Erythroblast (primary cell): ENCODE measurements around the gene HDAC3.
"Not testable (repeated sequence)": the region's sequence is repeated elsewhere in the genome, so short reads cannot be mapped to it uniquely, and the experiment has no call there.

Source experiments
- DNase-seq, 2 experiments: peaks; one replicate each; lab custom pipeline; 2025; lab: John Stamatoyannopoulos, UW
- GATA1 ChIP-seq: IDR thresholded peaks from 2 replicates; pipeline ENCODE4 v1.6.1; 2011; ENCODE audit warnings: low read depth, mild to moderate bottlenecking, control low read depth, low read length, moderate library complexity
- POLR2A ChIP-seq: IDR thresholded peaks from 2 replicates; pipeline ENCODE4 v1.6.1; 2011; ENCODE audit warnings: mild to moderate bottlenecking, low read length

Gene HDAC3

GRCh38 chr5:141615991-141616720 is 20.5 kb downstream of the HDAC3 start:
- TF ChIP-seq GATA1 (no peak), POLR2A (no peak)
- peak in 1 of 2 experiments; percentile 15 for DNase-seq

GRCh38 chr5:141613344-141613743 is 23.3 kb downstream of the HDAC3 start:
- TF ChIP-seq GATA1 (no peak), POLR2A (no peak)
- DNase-seq = no peak

- no peak for DNase-seq
- TF ChIP-seq GATA1 (no peak), POLR2A (no peak)
These were observed 25.4 kb downstream of the HDAC3 start for GRCh38 chr5:141611289-141611688.

GRCh38 chr5:141609921-141610320 is 26.7 kb downstream of the HDAC3 start:
- not testable (repeated sequence) for DNase-seq

GRCh38 chr5:141609044-141609443 is 27.6 kb downstream of the HDAC3 start:
- no peak for TF ChIP-seq POLR2A
- TF ChIP-seq GATA1 = no peak
- no peak for DNase-seq

GRCh38 chr5:141608557-141608956 is 28.1 kb downstream of the HDAC3 start:
- DNase-seq = no peak
- TF ChIP-seq POLR2A = no peak
- TF ChIP-seq GATA1 = no peak

- TF ChIP-seq GATA1 (no peak), POLR2A (no peak)
- DNase-seq = no peak
These were observed 28.6 kb downstream of the HDAC3 start for GRCh38 chr5:141608046-141608445.

GRCh38 chr5:141605523-141606277 is 30.9 kb downstream of the HDAC3 start:
- TF ChIP-seq GATA1 (no peak), POLR2A (no peak)
- peak; percentile 75 to 87 for DNase-seq

- DNase-seq = peak; percentile 79 to 91
- no peak for TF ChIP-seq GATA1
- peak; percentile 6 for TF ChIP-seq POLR2A
These were observed 32.5 kb downstream of the HDAC3 start for GRCh38 chr5:141603923-141604717.

GRCh38 chr5:141602606-141603005 is 34.0 kb downstream of the HDAC3 start:
- DNase-seq = no peak
- TF ChIP-seq POLR2A (no peak), GATA1 (no peak)

- TF ChIP-seq GATA1 (no peak), POLR2A (no peak)
- DNase-seq = no peak
These were observed 38.0 kb downstream of the HDAC3 start for GRCh38 chr5:141598391-141599345.

GRCh38 chr5:141597814-141598213 is 38.8 kb downstream of the HDAC3 start:
- no peak for DNase-seq
- TF ChIP-seq GATA1 (no peak), POLR2A (no peak)

GRCh38 chr5:141597394-141597793 is 39.3 kb downstream of the HDAC3 start:
- no peak for DNase-seq
- TF ChIP-seq GATA1 (no peak), POLR2A (no peak)
